Right renal cortex interstitium (tissue), 3 donors: ENCODE data around the gene CPNE2. TPM values are rescaled to one million over a fixed set of nuclear protein-coding genes. Genes with fewer than 3 reads are reported as not detected.
A peak's percentile ranks its signal among the peaks of the same experiment; 100 is the strongest.
"Not testable (repeated sequence)": the region's sequence is repeated elsewhere in the genome, so short reads cannot be mapped to it uniquely, and the experiment has no call there.

Source experiments
- DNase-seq, 3 donors: peaks; one replicate each; pipeline ENCODE4 v3.0.0-alpha.2; 2013; ENCODE audit warnings: low read depth in 3 of 3, low spot score in 2 of 3
- polyA plus RNA-seq, 3 donors: library from polyadenylated mRNA; unstranded; fragments of 120-200 nt; gene quantifications; one replicate each; pipeline ENCODE4 v1.2.1, GENCODE V29; 2013; ENCODE audit not compliant: insufficient read length in 3 of 3

Gene CPNE2
- polyA plus RNA-seq: 10 to 100 TPM; 33.9 to 37.7 (median 34.3) TPM

DNA sequence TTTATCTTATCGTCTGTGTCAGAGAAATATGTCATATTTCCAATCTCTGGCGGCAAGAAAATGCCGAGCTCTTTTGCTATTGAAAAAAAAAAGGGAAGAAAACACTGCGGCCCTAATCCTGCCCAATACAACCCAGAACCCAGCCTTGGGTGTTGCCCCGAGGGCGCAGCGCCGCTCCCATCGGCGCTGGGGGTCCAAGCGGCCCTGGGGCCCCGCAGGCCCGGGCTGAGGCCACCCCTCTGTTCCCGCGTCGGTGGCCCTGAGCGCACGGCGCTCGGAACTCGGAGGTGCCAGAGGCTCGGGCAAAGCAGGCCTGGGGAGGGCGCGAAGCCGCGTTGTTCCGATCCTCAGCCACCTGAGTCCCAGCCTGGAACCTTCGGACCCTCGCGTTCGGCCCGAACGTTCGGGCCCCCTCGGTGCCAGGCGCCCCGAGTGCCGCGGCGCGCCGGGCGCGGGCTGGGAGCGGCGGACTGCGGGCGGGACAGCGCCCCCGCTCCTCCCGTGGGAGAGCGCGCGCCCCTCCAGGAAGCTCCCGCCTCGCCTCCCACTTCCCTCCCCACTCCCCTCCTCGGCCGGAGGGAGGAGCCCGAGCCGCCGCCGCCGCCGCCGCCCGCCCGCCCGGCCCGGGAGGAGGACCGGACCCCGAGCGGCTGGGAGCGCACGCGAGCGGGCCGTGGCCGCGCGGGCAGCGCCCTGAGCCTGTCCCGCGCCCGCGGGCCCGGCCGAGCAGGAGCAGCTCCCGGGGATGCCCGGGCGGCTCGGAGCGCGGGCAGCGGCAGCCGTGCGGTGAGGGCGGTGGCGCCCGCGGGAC is at the start of gene CPNE2:
Gene CPNE2 (plus strand): TSS at position 609 of the 811 bp plus-strand sequence. CDS start 18,160 bp downstream, outside the sequence.
- no peak for DNase-seq

DNA sequence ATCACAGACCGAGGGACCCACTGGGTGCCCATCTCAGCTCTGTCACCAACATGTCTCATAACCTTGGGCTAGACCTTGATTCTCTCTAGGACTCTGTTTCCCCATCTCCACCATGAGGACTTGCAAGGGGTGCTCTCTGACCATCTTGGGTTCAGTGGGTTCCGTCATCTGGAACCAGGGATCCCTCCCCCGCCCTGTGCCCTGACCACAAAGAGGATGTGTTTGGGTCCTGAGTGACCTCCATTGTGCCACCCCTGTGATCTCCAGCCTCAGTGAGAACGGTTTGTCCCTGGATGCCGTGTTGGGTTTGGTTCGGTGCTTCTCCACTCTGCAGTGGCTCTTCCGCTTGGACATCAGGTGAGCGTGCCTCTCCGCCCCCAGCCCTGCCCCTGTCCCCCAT is 49.1 kb upstream of the CPNE2 start:
- no peak for DNase-seq

DNA sequence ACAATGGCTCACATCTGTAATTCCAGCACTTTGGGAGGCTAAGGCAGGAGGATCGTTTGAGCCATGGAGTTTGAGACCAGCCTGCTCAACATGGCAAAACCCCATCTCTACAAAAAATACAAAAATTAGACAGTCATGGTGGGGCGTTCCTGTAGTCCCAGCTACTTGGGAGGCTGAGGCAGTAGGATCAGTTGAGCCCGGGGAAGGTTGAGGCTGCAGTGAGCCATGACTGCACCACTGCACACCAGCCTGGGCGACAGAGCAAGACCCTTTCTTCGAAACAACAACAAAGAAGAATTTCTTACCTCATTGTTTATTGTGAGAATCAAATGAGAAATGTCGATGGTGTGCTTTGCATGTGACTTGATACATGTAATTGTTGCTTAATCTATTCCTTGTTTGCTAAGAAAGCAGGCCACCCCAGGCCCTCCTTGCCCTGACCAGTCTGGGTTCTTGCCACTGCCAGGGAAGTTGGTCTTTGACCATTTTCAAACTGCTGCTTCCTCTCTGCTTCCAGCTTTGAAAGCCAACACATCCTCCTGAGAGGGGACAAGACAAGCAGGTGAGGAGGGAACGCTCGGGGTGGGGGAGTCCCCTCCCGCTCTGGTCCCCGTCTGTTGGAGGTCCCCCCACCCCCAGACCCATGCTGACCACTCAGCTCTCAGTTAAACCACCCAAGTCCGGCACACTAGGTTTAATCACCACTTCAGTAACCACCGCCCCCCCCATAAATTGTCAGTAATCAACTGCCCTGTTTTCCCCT is 47.3 kb upstream of the CPNE2 start:
- no peak for DNase-seq

DNA sequence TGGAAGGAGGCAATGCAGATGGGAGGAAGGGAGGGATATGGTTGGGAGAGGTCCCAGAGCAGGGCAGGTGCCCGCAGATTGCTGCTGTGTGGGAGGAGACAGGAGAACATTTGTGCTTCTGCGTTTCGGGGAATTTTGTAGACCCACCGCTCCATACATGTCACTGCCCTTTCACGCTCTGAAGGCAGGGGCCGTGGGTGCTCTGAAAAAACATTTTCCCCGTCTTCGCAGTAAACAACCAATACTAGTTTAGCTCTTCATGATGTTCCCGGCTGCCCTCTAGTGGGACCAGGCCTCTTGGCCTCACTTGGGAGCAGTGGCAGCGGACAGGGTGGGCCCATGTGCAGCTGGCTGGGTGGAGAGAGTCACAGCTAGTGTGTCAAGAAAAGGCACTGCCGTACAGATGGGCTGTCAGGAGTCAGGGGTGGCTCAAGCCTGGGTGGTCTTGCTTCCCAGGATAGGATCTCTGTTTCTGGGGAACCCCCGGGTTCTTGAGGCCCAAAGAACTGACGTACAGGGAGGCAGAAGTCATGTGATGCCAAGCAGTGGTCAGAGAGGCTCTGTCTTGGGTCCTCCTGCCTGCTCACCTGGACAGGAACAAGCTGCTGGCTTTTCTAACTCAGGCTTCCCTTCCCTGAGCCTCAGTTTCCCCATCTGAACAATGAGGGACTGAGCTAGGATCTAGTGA is 46.5 kb upstream of the CPNE2 start:
- peak; percentile 45 to 50 (median 46) for DNase-seq

DNA sequence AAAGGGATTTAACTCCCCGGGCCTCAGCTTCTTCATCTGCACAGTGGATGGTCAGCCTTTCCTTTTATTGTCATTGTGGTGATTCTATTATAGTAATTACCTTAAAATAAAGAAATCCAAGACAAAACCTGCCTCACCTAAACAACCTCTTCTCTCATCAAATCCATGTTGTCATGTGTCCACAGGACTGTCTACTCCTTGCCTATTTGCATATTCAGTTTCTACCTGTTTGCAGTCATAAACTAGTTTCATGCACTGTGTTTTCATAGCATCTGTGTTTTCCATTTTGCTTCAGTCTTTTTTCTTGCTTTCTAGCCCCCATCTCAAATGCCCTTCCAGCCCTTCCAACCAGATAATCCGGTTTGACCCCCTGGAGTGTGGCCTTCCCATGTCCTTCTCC is 44.3 kb upstream of the CPNE2 start:
- no peak for DNase-seq

DNA sequence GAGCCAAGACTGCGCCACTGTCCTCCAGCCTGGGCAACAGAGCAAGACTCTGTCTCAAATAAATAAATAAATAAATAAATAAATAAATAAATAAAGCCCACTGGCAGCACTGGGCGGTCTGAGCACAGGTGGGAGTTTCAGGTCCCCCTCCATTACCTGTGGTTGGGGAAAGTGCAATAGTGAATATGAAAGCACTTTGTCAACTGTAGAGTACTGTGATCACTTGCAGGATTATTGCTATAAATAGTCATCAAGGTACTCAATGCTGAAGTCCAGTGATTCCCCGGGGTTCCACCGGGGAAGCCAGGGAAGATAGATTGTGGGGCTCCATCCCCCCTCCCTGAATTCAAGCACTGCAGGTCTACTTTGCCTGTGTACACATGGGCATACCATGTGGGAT is 42.7 kb upstream of the CPNE2 start:
- no peak for DNase-seq

DNA sequence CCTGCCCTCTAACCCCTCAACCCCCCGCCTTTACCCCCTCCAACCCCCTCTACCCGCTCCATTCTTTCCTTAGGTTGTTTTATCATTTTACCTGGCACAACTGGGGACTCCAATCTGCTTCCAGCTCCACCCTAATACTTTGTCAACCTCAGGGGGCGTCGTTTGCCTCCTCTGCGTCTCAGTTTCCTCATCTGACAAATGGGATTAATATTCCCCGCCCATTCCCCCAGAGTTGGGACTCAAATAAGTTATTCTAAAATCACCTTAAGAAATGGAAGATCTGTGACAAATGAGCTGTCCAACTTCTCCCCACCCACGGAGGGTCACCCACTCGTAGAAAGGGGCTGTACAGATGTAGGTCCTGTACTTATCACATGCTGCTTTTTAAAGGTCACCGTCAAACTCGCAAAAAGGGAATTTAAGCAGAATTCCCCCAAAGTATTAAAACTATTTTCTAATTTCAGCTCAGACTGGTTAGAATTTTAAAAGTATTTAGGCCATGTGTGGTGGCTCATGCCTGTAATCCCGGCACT is 40.6 kb upstream of the CPNE2 start:
- DNase-seq: no peak

DNA sequence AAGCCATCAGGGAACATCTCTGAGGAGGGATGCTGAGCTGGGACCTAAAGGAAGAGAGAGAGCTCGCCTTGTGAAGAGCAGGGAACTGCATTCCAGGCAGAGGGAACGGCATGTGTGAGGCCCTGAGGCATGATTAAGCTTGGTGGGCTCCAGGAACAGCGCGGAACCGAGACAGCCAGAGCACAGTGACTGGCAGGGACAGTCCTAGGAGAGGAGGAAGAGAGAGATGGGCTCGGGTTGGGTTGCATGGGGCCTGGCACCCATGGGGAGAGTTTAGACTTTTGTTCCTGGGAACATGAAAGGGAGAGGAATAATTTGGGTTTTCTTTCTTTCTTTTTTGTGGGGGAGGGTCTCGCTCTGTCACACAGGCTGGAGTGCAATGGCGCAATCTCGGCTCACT is 39.2 kb upstream of the CPNE2 start:
- no peak for DNase-seq

DNA sequence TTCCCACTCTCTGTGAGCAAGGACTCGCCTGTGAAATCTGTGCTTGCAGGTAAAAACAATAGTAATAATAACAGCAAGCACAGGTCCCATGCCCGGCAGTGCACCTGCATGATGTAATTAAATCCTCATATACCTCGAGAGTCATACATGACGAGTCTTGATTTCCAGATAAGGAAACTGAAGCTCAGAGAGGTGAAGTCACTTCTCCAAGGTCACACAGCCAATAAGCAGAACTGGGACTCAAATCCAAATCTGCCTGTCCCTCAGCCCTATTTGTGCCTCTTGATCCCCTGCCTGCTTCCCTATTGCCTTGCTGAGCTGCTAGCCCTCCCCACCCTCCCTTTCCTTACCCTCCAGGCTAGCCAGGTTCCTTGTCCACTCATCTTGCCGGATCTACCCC is 38.0 kb upstream of the CPNE2 start:
- no peak for DNase-seq

DNA sequence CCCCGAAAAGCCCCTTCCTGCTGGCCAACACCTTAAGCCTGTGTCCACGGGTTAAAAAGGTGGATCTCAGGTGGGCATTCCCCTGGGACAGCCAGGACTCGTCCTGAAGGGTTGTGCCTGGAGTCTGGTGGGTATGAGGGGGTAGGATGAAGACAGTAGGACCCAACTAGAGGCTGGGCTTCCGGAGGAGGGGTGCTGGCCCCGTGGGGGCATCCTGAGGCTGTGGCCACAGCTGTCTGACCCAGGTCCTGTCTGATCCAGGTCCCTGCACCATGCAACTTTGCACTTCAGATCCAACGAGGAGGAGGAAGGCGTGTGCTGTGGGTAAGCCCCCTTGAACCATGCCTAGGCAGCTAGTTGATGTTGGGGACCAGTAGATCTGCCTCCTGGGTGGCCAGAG is 37.6 kb upstream of the CPNE2 start:
- no peak for DNase-seq

DNA sequence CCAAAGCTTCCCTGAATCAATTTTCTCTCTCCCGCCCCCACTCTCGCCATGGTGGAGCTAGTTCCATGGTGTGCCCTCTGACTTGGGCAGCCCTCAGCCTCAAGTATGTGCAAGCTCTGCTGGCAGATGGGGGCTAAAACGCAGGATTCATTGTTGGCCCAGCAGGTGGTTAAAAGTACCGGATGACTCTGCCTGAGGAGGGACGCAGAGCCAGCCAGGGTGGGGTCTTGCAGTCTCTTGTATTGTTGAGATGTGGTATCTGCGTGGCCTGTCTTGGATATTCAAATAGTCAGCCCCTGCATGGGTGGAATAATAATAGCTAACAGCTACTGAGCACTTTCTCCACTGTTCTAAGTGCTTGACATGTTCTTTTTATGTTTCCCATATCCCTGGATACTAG is 36.7 kb upstream of the CPNE2 start:
- no peak for DNase-seq

DNA sequence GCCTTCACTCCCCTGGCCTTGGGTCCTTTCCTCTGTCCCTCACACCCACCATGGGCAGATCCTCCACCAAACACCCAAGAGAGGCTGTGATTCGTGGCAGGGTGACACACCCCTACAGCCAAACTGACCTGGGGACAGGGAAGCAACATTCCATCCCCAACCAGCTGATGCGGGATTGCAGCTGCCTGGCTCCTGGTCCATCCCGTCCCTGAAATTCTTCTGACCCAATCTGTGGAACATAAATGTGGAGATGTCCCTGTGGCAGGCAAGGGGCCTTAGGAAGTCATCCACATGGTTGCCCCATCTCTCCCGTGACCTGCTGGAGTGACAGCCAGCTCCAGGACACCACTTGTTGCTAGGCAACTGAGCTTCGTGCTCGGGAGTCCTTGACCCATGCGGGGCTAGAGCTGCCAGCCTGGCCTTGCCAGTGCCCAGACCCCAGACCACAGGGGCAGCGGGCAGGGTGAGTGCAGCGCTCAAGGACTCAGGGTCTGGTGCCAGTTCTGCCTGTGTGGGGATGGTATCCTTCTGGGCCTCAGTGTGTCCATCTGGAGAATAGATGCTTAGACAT is 34.0 kb upstream of the CPNE2 start:
- no peak for DNase-seq

DNA sequence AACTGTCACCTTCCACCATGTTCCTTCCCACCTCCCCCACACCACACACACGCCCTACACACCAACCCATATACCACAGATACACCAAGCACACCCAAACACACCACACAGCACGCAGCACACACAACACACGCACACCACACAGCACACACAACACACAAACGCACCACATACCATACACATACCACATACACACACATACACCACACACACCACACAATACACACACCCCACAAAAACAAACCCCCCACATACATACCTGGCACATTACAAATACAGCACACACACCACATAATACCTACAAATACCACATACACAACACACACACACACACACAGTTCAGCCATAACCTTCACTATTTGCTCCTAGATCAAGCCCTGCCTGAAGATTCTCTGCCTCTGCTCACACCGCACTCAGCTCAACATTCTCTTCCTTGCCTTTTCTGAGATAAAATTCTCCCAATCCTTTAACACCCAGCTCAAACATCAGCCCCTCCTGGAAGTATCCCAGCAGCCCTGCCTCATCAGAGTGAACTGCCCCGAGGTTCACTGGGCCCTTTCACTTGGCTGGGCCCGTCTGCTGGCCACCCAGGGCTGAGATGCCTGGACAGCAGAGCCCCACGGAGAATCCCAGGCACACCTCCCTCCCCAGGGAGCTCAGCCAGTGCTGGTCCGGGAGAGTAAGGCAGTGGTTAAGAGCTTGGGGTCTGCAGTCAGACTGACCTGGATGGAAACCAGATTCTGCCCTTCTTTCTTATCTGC is 31.9 kb upstream of the CPNE2 start:
- DNase-seq: no peak

DNA sequence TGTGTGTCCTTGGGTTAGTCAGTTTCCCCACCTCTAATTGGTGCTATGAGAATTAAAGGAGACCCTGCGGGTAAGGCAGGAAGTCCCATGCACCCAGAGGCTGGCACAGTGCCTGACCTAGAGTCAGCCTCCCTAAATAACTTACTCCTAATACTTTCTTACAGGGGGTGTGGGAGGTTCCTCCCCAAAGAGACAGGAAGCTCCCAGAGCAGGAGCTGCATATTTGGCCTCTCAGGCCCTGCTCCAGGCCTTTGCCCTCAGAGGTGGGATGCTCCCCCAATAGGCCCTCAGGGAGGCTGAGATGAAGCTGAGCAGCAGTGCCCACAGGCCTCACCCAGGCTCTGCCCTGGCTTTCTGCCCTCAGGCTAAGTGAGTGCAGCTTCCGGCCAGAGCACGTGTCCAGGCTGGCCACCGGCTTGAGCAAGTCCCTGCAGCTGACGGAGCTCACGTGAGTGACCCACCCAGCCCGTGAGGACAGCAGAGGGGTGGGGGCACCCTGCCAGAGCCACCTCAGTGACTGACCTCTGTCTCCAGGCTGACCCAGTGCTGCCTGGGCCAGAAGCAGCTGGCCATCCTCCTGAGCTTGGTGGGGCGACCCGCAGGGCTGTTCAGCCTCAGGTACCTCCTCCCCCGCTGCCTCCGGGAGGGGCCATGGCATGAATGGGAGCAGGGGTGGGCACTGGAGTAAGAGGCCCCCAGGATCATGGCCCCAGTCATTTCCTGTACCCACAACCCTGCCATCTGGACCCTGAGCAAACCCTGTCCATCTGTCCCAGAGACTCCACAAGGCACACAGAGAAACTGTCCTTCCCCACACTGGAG is 31.1 kb upstream of the CPNE2 start:
- DNase-seq: no peak

DNA sequence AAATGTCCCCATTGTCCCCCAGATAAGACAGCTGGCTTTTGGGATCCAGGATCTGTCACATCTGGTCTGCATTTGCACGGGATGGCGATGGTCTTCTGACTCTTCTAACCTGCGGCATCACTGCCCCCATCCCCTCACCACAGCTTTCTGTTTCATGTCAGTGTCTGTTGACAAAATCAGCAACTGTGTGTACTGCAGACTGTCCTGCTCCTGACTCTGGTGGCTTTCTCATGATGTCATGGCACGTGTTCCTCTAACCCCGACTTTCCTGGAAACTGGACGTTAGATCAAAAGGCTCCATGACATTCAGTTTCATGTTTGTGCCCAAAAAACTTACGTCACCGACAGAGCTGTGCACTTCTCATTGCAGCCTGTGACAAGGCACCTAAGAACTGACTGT is 30.1 kb upstream of the CPNE2 start:
- DNase-seq: no peak

DNA sequence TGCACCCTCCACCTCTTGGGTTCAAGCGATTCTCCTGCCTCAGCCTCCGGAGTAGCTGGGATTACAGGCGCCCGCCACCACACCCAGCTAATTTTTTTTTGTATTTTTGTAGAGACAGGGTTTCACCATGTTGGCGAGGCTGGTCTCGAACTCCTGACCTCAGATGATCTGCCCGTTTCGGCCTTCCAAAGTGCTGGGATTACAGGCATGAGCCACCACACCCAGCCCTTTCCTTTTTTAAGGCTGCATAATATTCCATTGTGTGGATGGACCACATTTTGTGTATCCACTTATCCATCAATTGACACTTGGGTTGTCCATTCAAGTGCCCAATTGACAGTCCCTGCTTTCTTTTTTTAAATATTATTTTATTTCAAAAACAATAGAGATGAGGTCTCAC is 29.2 kb upstream of the CPNE2 start:
- not testable (repeated sequence) for DNase-seq

DNA sequence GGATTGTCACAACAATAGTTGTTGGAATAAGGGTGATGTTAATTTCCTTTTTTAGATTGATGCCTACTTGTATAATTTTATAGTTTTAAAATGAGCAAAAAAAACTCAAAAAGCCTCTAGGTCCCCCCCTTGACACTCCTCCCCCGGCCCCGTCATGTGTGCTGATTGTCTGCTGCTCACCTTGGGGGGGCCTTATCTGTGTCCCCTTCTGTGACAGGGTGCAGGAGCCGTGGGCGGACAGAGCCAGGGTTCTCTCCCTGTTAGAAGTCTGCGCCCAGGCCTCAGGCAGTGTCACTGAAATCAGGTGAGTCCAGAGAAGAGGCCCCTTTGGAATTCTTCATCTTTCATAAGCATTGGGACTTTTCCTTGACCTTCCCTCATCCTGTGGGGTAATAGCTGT is 27.4 kb upstream of the CPNE2 start:
- DNase-seq: no peak

DNA sequence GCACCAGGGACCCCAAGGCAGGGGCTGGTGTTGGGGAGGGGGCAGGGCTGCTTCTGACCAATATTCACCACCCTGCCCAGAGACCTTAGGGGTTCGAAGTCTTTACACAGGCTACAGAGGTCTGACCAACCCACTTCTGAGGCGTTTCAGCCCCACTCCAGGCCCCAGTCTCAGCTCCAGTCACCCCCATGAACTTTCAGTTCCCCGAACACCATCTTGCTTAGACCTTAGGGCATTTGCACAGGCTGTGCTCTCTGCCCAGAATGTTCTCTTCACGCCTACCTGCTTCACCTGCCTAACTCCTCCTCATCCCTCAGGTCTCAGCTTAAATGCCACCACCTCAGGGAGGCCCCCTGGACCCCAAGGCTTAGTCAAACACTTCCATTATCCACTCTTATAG is 25.8 kb upstream of the CPNE2 start:
- DNase-seq: no peak

DNA sequence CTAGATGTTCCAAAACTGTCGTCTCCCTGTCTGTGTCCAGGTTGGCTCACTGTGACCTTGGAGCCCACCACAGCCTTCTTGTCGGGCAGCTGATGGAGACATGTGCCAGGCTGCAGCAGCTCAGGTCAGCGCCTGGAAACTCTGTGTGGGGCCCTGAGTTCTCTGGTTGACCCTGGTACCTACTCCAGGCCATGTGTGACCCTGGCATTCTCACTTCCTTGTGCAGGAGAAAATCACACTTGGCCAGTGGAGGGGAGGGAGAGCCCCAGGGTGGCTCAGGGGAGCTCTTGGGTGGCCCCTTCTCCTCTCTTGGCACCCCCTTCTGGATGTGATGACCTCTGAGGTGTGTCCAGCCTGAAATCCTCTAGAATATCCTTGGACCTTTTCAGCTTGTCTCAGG is 25.0 kb upstream of the CPNE2 start:
- no peak for DNase-seq
